ENCODE measurements around the gene ERLEC1. TPM values are rescaled to one million over a fixed set of nuclear protein-coding genes. Genes with fewer than 3 reads are reported as not detected.
A peak's percentile ranks its signal among the peaks of the same experiment; 100 is the strongest.
"Not testable (repeated sequence)": the region's sequence is repeated elsewhere in the genome, so short reads cannot be mapped to it uniquely, and the experiment has no call there.

The ERLEC1 gene
- total RNA-seq, 1 experiment from 2014 or later, result 85.9 TPM

DNA sequence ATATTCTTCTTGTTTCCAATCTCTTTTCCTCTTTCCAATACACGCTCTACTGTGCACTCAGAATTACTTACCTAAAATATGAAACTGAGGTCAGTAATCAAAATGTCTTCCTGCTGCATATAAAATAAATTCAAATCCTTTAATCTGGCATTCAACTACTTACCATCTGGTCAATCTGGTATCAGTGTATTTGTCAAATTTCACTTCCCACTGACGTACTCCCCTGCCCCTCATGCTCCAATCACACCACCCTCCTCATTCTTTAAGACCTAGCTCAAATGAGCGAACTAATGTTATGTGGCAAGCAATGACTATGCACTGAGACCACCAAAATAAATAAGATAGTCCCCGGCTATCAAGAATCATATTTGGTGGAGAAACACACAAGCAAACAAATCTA, 6.8 kb upstream of the ERLEC1 start:
- no peak for DNase-seq (ENCODE audit: low spot score)

DNA sequence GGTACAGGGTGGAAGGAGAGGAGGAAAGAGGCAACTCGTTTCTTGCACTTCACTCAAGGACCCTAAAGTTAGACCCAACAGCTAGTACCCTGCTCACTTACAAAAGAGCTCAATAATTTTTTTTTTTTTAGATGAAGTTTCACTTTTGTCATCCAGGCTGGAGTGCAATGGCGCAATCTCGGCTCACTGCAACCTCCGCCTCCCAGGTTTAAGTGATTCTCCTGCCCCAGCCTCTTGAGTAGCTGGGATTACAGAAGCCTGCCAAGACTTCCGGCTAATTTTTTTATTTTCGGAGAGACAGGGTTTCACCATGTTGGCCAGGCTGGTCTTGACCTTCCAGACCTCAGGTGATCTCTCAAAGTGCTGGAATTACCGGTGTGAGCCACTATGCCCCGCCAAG, 4.2 kb upstream of the ERLEC1 start:
- DNase-seq (ENCODE audit: low spot score), result no peak

DNA sequence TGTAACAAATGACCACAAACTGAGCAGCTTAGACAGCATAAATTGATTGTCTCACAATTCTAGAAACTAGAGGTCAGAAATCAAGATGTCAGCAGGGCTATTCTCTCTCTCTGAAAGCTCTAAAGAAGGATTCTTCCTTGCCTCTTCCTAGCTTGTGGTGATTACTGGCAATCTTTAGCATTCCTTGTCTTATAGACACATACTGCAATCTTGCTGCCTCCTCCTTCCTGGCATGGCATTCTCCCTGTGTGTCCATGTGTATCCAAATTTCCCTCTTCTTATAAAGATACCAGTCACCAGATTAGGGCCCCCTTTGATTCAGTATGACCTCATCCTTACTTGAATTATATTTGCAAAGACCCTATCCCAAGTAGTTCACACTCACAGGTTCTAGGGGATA, 2.4 kb upstream of the ERLEC1 start:
- DNase-seq (ENCODE audit: low spot score), result no peak

DNA sequence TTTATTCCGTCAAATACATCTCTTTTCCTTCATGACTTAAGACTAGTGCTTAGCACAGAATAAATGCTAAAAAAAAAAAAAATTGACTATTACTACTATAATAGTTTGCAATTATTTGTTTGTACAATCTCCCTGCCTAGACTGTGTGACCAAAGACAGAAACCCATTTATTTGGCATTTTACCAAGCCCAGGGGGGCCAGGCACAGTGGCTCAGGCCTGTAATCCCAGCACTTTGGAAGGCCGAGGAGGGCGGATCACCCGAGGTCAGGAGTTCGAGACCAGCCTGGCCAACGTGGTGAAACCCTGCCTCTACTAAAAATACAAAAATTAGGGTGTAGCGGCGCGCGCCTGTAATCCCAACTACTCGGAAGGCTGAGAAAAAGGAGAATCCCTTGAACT, 1.5 kb upstream of the ERLEC1 start:
- DNase-seq (ENCODE audit: low spot score), result no peak

DNA sequence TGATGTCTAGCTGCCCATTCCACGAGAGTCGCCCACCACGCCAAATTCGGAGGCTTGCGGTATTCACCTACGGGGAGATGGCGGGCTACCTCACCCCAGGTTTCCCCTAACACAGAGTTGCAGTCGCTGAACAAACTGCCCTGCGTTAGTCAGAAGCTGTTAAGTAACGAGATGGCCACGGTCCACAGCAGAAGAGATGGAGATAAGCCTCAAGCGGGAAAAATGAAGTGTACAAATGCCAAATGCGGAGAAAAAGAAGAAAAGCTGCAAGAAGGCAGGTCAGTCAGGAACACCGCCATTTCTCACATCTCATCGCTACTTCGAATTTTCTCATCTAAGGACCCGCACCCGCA, 516 bp upstream of the ERLEC1 start:
- peak; percentile 4 for DNase-seq (ENCODE audit: low spot score)

DNA sequence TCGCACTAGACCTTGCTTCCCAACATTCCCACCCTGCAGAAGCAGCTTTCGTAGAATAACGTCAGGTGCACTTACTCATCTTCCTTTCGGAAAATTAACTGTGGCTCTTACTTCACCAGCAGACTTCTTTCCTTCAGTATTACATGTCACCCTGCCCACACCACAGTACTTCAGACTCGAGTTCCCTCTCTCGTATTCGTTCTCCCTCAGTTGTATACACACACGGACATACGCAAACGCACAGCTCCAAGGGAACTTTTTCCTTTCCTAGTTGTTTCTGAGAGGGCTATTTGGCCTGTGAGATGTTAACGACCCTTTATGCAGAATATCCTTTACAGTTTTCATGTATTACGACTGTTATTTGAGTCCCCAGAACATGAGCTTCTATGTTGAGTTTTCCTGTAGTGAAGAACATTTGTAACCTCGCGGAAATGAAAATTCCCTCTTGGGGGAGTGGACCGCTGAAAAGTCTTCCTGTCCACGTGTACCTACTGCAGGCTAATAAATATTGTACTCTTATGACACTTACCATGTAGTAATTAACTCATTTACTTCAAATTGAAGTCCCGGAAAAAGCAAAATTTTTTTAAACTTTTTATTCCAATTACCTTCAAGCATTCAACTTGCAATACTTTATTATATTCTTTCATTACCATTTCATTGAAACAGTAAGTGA, 908 bp downstream of the ERLEC1 start:
- no peak for DNase-seq (ENCODE audit: low spot score)

DNA sequence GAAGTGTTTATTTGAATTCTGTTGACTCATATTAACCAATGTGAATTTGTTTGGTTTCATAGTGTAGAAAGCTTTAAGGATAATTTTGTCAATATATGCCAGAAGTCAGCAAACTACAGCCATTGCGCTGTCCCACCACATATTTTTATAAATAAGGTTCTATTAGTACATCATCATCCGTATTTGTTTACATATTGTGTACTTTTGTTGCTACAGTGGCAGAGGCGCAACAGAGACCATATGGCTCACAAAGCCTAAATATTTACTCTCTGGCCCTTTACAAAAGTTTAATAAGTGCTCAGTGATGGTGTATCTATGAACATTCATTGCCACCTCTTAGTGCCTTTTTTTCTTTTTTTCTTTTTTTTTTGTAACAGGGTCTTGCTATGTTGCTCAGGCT, 6.4 kb downstream of the ERLEC1 start:
- no peak for DNase-seq (ENCODE audit: low spot score)

DNA sequence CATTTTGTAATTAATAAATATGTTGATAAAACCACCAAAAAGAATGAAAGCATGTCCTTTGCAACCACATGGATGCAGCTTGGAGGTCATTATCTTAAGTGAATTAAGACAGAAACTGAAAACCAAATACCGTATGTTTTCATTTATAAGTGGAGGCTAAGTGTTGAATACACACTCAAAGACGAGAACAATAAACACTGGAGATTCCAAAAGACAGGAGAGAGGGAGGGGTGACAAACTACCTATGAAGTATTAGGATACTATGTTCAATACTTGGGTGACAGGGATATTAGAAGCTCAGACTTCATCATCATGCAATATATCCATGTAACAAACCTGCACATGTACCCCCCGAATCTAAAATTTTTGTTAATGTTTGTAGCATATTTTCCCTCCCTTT, 7.0 kb downstream of the ERLEC1 start:
- no peak for DNase-seq (ENCODE audit: low spot score)

DNA sequence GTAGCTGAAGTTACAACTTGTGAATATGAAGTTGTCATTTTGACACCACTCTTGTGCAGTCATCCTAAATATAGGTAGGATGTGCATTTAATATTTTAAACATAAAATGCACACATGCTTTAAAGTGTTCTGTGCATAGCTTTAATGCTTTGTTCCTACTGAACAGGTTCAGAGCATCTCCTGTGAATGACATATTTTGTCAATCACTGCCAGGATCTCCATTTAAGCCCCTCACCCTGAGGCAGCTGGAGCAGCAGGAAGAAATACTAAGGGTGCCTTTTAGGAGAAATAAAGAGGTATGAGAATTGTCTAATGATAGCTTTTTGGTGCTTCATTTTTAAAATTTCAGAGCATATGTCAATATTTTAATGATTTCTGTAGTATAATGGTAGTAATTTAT, 14.7 kb downstream of the ERLEC1 start:
- DNase-seq (ENCODE audit: low spot score), result no peak

DNA sequence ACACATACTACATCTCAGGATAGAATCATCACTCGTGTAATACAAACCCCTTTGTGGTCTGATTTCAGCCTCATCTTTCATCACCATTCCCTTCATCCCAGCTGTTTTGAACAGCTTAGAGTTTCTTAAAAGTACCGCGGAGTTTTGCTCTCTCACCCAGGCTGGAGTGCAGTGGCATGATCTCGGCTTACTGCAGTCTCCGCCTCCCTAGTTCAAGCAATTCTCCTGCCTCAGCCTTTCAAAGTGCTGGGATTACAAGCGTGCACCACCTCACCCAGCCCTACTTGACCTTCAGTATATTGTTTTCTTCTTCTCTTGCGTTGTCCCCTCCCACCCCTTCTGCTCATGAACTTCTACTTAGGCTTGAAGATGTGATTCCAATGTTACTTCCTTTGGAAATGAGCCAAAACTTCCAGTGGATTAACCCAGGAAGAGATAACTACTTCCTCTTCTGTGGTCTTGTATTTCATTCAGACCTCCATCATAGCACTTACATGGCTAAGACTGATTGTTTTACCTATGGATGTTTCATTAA, 15.8 kb downstream of the ERLEC1 start:
- DNase-seq (ENCODE audit: low spot score), result no peak

DNA sequence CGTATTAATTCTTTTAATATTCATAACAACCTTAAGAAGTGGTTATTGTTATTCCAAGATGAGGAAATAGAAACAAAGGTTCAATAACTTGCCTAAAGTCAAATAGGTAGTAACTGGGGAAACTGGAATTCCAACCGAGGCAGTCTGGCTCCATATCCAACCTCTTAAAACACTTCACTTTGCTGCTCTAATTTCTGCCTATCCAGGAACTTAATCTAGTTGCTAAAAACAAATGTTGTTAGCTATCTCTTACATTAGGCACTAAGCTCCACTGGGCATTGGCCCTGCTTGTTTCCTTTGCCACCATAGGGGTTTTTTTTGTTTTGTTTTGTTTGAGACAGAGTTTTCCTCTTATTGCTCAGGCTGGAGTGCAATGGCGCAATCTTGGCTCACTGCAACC, 24.8 kb downstream of the ERLEC1 start:
- DNase-seq (ENCODE audit: low spot score), result no peak

DNA sequence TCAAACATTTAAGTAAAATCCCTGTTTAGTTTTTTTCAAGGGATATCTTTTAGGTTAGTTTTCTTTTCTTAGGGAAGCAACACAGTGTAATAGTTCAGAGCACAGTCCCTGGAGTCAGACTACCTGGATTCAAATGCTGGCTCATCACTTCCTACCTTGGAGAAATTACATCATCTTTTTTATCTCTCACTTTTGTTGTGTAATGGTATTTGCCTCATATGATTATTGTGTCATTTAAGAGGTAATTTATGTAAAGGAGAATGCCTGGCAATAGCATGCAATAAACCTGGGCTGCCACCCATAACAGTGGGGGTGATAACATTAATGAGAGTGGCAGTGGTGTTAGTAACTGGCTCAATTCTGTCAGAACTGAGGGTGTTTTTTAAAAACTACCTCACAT, 26.3 kb downstream of the ERLEC1 start:
- DNase-seq (ENCODE audit: low spot score), result no peak

DNA sequence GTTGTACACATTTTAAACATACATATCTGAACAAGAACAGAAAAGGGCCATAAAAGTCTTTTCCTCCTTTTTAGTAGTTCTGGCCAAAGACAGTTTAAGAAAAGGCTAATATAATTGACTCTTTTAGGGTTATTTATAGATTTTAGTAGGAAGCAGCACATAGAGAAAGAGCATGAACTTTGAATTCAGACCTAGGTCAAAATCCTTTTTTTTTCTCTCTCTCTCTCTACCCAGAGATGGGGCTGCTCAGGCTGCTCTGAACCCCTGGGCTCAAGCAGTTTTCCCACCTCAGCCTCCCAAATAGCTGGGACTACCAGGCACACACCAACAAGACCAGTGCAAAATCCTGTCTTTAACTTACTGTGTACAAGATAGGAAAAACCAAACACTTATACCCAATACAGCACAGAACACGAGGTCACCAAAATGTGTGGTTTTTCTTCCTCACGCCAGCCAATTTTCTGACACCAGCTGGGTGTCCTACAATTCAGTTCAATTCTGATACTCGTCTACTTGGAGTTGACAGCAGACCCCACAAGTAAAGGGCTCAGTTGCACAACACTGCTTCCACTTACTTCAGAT, 32.1 kb downstream of the ERLEC1 start:
- no peak for DNase-seq (ENCODE audit: low spot score)

DNA sequence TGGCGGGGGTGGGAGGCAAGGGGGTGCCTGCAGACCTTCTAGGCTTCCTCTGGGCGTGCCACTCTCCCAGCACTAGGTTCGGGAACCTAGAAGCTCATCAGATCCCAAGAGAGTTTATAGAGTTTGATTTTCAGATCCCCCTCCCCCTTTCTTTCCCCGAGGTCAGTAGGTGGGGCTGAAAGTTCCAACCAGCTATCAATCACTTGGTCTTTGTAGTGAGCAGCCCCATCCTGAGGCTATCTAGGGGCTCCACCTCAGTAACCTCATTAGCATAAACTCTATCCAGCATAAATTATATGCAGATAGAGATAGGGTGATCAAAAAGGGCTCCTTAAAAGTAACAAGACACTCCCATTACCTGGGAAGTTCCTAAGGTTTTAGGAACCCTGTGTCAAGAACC, 32.8 kb downstream of the ERLEC1 start:
- DNase-seq (ENCODE audit: low spot score), result no peak

DNA sequence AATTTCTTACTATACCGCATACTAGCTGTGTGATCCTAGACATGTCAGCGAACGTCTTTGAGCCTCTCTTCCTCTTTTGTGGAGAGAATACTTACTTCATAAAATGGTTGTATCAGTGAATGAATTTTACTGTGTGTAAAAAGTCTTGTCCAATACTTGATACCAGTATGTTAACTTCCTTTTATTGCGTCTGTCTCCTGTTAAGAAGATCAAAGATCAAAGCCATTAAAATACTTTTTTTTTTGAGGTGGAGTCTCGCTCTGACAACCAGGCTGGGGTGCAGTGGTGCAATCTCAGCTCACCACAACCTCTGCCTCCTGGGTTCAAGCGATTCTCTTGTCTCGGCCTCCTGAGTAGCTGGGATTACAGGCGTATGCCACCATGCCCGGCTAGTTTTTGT, 33.2 kb downstream of the ERLEC1 start:
- DNase-seq (ENCODE audit: low spot score), result no peak

DNA sequence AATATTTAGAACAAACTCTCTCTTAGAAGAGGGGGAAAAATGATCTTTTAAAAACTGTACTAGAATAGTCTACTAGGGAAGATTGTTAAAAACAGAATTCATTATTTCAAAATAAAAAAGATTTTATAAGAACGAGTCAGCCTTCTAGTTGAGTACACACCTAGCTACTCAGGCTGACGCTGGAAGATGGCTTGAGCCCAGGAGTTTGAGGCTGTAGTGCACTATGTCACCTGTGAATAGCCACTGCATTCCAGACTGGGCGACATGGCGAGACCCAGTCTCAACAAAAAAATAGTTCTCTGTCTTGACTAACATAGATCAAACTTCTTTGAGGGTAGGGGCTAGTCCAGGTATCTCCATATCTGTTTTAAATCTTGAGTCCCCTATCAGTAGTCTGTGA, 33.9 kb downstream of the ERLEC1 start:
- DNase-seq (ENCODE audit: low spot score), result no peak

DNA sequence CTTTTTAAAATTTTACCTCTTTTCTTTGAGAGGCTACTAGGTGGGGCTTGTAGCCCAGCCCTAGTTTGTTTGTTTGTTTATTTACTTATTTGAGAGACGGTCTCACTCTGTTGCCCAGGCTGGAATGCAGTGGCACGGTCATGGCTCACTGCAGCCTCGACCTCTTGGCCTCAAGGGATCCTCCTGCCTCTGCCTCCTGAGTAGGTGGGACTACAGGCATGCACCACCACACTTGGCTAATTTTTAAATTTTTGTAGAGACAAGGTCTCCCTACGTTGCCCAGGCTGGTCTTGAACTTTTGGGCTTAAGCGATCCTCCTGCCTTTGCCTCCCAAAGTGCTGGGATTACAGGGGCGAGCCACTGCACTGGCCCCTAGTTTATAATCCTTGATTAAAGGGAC, 35.0 kb downstream of the ERLEC1 start:
- no peak for DNase-seq (ENCODE audit: low spot score)

DNA sequence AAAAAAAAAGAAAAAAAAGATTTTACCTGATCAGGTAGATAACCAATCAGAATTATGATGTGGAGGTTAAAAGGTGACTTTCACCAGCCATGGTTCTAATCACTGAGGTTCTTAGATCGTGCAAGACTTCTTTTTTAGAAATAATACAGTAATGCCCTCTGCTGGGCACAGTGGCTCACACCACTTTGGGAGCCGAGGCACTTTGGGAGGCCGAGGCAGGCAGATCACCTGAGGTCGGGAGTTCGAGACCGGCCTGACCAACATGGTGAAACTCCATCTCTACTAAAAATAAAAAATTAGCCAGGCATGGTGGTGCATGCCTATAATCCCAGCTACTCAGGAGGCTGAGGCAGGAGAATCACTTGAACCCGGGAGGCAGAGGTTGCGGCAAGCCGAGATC, 36.8 kb downstream of the ERLEC1 start:
- not testable (repeated sequence) for DNase-seq (ENCODE audit: low spot score)

DNA sequence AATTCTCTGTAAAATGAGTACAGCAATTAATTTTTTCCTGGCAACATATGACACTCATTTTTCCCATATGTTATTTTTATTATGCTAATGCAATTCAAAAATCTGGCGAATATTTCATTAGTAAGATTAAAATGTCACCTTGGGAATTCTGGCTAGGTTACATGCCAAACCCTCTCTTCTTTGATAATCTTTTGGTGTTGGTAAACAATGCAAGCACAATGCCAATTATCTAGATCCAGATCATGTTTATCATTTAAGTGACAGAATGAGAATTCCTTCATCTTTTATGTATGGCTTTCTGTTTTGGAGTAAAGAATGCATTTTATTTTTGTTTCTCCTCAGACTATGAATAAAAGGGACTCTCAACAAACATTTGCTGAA, 39.2 kb downstream of the ERLEC1 start:
- no peak for DNase-seq (ENCODE audit: low spot score)

DNA sequence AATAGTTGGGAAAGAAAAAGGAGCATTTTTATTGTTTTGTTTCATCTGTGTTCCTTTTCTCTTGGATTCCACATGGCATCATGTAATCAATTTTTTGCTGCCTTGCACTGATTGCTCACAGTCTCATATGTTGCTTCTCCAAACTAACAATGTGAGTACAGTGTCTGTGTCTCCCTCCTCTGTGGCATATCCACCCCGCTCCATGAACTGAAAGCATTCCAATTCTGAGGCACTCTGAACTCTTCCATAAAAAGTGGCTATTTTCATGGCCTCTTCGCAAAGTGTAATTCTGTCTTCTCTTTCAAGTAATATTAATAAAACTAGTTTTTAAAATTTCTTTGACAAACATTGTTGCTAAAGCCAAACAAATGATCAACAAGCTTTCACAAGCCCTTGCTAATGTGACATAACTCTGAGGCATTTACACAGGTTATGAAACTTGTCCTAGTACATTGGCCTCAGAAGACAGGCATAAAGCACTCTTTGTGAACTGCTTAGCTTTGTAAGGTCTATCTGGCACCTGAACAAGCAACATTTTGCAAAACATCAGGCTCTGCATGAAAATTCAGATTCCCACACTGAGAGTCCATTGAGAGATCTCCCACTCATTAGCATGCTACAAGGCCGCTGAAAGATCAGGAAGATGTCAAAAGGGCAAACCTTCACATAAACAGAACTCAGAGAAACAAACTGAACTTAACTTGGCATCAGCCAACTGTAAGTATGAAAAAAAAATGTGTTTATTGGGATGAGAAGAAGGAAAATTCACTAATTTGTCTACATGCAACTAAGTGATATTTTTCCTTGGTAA, 39.9 kb downstream of the ERLEC1 start:
- DNase-seq (ENCODE audit: low spot score), result no peak

DNA sequence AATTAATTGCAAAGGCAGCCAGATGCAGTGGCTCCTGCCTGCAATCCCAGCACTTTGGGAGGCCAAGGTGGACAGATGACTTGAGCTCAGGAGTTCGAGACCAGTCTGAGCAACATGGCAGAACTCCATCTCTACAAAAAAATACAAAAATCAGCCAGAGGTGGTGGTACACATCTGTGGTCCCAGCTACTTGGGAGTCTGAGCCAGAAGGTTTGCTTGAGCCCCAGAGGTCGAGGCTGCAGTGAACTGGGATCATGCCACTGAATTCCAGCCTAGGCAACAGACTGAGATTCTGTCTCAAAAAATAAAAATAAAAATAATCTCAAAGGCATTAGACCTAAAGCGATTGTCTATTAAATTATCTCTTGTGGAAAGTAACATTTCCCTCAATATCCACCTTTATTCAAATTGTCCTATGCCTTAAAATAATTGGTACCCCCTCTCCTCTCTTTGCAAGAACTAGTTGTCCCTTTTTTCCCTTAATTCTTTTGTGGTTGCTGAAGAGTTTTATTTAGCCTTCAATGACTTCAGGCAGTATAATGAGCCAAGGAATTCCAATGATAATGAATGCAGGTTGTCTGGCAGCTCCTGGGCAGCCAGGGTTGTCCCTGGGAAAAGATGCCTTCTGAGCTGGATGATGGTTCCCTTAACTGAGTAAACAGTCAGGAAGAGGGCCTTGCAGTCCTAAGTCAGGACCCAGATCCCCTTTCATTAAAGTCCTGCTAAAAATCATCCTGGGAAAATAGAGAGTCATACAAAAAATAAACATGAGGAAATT, 40.7 kb downstream of the ERLEC1 start:
- DNase-seq (ENCODE audit: low spot score), result no peak

DNA sequence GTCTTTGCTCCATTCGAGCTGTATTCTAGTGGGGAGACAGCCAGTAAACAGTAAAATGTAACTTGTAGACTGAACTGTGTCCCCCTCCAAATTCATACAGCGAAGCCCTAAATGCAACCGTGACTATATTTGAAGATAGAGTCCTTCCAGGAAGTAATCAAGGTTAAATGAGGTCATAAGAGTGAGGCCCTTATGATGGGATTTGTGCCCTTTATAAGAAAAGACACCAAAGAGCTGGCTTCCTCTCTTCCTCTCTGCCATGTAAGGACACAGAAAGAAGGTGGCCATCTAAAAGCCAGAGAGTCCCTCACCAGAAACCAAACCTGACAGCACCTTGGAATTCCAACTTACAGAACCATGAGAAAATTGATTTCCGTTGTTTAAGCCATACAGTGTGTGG, 41.5 kb downstream of the ERLEC1 start:
- no peak for DNase-seq (ENCODE audit: low spot score)

Data from H4 (cell line).